ENCODE data around the gene DNMT3L.
"Not testable (repeated sequence)": the region's sequence is repeated elsewhere in the genome, so short reads cannot be mapped to it uniquely, and the experiment has no call there.

DNMT3L gene

DNA sequence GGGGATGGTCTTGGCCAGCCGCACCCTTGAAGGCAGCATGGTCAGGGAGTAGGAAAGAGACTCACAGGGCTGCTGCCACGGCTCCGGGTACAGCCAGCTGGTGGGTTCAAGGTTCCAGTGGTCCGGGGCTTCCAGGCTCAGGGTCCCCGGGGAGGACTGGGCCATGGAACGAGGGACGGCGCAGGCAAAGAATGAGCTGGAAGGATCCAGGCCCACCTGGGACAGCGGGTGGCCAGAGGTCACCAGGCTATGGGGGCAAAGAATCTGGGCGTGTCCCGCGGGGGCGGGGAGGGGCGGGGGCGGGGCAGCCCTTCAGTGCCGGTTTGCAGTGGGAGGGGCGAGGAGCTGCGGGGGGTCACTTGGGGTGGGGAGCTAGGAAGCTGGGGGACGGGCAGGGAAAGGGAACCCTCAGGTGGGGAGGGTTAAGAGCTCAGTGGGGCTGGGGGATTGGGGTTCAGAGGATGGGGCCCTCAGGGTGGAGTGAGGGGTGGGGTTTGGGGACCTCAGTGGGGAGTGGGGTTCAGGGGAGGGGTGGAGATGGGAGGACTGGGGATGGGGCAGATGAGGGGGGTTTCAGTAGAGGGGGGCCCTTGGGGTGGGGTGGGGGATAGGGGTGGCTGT is at the start of gene DNMT3L:
TSS of gene DNMT3L (minus strand) at position 223 of the 621 bp plus-strand sequence. CDS start 638 bp downstream, outside the sequence.
- no peak for DNase-seq

DNA sequence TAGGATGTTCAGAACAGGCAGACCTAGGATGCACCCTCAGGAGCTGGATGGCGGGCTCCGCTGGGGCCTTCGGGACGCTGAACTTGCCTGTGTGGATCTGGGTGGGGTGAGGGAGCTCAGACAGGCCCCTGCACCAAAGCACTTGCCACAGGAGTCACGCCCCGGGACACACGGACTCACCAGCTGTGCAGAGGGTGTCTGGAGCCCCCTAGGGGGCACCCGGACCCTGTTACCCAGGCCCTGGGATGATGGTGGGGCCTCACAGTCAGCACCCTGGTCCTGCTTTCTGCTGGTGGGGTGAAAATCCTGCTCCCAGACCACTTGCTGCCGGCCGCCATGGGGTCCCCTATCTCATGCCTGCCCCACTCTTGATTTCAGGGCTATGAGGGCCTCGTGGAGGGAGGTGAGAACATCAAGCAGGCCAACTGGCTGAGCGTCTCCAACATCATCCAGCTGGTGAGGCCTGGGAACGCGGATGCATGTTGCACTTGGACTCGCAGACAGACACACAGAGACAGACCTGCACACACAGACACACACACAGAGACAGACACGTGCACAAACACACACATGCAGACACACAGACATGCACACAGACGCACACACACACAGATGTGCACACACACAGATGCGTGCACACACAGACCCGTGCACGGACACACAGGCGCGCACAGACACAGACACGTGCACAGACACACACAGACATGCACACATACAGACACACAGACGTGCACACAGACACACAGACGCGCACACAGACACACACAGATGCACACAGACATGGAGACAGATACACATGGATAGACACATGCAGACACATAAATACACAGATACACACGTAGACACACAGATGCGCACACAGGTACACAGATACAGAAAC is 49.2 kb upstream of the DNMT3L start:
- no peak for DNase-seq

DNA sequence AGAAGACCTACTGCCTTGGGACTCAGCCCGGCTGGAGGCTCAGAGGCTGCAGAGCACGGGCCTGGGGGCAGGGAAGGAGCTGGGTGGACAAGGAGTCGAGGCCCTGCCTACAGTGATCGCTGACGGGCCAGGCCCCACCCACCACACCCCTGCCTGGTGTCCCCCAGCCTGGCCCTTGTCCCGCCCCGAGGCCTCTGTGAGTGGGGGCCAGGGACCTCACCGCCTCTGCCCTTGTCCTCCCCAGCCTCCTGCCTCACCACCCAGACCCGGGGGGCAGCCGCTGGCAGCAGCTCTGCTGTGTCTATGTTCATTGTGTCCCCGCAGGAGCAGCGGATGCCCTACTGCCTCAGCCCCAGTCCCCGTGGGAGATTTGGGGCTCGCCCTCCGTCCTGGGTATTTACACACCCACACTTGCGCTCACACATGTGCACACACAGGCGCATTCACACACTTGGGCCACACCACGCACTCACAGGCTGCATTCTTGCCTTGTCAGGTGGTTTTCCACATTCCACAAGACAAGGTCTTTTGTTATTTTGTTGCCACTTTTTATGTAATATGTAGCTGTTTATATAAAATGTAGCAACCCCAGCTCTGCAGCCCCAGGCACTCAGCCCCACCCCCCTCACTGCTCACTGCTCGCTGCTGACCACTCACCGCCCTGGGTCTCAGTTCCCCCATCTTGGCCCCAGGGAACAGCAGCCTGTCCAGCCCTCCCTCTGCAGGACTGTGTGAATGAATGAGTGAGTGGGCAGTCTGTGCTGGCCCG is 45.4 kb upstream of the DNMT3L start:
- no peak for DNase-seq

DNA sequence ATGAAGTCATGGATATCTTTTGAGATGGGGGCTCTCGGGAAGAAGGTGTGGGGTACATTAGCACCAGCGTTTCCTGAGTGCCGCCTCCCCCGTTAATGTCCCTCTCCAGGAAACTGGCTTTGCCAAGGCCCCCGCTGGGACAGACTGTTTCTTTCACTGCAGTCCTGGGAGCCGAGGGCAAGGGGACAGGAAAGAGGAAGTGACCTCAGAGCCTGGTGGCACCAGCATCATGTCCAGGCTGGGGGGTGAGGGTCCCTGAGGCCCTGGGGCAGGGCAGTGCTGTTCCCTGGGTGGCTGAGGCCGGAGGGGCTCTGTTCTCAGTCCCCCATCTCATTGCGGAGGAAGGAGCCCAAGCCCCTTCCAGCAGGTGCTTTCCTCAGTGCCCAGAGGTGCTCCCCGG is 44.0 kb upstream of the DNMT3L start:
- no peak for DNase-seq

DNA sequence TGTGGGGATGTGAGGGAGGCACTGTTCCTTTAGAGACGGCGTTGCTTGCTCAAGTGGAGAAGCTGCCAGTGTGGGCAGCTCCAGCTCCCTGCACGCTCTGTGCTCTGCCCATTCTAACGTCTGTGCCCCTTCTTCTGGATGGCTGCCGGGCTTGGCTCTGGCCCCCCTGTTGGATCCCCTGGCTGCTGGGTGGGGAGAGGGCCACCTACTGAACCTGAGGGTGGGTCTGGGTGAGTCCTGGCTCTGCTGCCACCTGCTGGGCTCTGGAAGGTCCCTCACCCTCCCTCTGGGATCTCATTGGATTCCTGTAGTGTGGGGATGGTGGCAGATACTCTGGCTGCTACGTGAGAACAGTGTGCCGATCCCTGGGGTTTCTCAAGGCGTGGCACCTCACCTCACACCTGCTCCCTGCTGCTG is 43.2 kb upstream of the DNMT3L start:
- no peak for DNase-seq

DNA sequence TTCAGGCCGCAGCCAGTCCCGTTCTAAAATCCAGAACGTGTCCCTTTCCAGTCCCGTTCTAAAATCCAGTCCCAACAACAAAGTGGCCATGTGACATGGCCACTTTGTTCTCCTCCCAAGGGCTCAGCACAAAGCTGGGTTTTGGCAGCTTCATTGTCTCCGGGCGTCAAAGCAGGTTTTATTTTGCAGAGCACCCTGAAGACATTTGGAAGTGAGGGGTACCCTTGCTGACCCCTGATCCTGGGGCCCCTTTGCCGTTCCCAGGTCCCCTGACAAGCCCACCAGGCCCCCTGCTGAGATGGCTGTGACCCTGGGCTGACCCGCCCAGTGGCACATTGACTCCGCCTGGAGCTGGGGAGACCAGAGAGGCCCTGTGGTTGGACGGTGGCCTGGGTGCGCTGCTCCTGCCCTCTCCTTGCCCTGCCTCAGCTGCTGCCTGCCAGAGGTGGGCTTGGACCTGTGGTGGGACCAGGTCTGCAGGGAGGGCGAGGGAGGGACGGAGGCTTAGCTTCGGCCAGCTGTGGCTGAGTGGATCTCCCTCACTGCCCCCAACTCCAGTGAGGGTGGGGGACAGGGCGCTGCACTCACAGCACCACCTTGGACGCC is 42.4 kb upstream of the DNMT3L start:
- no peak for DNase-seq

DNA sequence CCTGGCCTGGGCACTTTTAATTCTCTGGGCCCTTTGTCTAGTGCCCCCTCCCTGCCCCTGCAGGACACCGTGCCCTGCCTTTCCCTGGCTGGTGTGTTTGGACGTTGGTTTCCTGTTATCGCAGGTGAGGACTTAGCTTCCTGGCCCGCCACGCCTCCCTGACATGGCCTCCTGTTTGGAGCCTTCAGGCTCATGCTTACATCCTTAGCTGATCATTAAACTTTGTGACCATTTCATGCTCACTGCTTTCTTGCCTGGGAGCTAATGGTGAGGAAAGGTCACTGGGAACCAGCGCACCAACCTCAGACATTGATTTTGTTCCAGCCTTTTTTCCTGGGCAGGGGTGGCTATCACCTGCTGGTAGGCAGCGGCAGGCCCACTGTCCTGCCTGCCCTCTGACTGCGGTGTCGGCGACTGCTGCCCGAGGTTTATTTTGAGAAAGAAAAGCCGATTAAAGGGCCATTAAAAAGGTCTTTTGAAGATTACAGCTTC is 41.8 kb upstream of the DNMT3L start:
- no peak for DNase-seq

DNA sequence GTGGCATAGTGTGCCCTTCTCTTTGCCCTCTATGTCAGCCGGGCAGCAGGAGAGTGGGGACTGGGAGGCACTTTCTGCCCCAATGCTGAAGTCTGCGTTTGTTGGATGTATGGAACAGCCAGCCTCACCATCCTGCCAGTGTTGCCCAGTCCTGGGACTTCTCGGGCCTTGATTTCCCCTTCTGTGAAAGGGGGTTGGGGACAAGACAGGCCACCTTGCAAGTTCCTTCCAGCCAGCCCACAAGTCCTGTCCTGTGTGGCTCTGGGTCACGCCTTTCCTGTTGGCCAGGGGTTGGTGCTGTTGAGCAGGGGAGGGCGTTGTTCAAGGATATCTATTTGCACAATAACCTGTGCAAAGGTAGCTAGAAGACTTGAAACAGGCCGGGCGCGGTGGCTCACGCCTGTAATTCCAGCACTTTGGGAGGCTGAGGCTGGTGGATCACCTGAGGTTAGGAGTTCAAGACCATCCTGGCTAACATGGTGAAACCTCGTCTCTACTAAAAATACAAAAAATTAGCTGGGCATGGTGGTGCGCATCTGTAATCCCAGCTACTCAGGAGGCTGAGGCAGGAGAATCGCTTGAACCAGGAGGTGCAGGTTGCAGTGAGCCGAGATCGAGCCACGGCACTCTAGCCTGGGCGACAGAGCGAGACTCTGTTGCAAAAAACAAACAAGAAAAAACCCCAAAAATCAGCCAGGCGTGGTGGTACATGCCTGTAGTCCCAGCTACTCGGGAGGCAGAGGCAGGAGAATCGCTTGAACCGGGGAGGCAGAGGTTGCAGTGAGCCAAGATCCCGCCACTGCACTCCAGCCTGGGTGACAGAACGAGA is 41.1 kb upstream of the DNMT3L start:
- DNase-seq: not testable (repeated sequence)

DNA sequence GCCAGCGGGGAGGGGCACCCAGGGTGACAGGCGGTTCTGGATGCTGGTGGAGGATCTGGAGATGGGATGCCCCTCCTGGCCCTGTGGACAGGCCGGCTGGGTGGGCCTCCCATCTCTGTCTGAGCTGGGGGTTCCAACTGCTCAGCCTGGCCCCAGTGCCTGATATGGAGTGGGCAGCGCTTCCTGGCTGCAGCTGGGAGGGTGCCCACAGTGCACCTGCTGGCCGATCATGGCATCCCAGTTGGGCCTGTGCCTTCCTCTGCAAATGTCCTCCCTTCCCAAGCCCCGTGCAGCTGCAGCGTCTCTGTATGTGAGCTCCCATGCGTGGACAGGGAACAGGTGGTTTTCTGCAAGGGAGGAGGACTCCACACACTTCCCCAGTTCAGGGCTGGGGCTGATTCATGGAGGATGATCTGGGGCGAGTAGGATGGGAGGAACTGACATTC is 40.3 kb upstream of the DNMT3L start:
- DNase-seq: no peak

DNA sequence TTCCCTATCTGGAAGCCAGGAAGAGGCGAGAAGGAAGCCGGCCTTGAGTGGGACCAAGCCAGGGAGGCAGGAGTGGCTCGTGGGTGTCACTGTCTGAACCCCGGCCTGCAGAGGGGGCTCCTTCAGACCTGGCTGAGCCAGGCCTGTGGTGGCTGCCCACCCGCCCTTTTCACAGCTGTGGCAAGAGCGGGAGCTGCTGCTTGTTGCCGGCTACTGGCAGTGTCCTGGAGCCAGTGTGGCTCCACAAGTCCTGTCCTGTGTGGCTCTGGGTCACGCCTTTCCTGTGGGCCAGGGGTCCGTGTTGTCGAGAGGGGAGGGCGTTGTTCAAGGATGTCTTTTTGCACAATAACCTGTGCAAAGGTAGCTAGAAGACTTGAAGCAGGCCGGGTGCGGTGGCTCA is 39.4 kb upstream of the DNMT3L start:
- no peak for DNase-seq

DNA sequence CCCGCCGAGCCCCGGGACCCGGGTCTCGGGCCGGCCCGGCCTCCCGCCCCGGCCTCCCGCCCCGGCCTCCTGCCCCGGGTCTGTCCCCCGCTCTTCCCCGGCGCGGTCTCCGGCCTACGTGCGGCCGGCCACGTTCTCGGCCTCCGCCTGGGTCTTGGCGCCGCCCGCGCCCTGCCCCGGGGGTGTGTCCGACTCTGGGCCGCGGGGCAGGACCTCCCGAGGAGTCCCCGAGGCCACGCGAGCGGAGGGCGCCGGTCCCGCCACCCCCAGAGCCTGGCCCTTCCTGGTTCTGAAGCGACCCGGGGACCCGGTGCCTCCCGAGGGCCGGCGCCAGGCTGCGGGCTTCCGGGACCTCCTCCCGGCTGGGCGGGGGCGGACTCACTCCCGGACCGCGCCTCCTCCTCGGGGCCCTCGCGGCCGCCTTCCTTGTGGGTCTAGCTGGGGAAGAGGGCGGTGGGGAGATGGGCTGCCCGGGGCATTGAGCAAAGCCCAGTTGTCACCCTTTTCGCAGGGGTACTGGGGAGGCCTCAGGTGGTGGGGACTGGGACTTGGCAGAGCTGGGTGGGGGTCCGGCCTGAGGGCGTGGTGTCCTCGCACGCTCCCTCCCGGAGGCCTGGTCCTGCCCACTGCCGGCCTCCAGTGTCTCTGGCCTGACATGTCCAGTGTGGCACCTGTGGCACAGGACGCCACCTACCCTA is 38.7 kb upstream of the DNMT3L start:
- DNase-seq: peak; percentile 26

DNA sequence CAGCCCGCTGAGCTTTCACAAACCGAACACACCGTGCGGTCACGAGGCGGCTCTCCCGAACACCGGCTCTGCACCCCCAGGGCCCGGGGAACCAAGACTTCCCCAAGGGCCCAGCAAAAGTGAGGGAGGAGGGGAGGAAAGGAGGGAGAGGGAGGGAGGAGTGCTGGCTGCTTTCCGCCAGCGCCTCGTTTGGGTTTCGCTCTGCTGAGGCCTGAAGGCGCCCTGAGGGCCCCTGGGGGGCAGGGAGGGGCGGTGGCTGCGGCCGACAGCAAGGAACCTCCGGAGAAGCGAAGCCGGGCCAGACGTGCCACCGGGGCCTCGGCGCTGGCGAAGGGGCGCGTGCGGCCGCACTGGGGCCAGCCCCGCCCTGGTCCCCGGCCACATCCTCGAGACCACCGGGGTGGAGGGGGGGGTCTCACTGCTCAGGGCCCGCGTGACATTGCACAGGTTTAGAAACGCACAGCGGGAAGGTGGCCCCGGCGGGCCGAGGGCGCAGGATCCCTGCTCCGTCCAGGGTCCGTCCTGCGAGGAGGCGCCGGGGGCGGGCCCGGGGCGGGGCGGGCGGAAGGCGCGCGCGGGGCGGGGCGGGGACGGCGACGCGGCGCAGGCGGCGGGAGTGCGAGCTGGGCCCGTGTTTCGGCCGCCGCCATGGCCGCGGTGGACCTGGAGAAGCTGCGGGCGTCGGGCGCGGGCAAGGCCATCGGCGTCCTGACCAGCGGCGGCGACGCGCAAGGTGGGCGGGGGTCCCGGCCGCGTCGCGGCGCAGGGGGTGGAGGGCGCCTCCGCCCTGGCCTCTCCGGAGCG is 38.0 kb upstream of the DNMT3L start, which contains the start of gene PFKL:
TSS of gene PFKL (plus strand) at position 596 of the 804 bp plus-strand sequence. CDS start at position 649, 53 bp downstream.
- DNase-seq: no peak

DNA sequence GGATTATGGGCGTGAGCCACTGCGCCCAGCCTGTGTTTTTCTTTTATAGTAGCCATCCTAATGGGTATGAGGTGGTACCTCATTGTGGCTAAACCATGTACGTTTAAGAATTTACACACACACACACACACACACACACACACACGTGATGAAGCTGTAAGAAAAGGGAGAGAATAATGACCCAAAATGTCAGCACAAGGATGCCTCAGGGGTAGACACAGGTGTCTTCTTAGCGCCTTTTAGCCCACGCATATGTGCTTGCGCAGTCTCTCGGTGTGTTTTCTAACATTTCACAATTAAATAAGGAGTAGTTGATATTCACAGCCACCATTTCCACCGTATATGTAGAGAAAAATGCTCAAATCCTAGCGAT is 37.4 kb upstream of the DNMT3L start:
- peak; percentile 49 for DNase-seq

DNA sequence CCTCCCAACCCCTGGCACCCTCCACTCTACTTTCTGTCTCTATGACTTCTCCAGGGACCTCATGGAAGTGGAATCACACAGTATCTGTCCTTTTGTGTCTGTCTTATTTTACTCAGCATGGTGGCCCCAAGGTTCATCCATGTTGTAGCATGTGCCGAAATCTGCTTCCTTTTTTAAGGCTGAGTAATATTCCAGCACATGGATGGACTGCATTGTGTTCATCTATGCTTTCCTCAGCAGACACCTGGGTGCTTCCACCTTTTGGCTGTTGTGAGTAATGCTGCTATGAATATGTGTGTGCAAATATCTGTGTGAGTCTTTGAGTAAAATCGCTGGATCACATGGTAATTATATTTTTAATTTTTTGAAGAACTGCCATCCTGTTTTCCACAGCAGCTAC is 36.6 kb upstream of the DNMT3L start:
- DNase-seq: no peak

DNA sequence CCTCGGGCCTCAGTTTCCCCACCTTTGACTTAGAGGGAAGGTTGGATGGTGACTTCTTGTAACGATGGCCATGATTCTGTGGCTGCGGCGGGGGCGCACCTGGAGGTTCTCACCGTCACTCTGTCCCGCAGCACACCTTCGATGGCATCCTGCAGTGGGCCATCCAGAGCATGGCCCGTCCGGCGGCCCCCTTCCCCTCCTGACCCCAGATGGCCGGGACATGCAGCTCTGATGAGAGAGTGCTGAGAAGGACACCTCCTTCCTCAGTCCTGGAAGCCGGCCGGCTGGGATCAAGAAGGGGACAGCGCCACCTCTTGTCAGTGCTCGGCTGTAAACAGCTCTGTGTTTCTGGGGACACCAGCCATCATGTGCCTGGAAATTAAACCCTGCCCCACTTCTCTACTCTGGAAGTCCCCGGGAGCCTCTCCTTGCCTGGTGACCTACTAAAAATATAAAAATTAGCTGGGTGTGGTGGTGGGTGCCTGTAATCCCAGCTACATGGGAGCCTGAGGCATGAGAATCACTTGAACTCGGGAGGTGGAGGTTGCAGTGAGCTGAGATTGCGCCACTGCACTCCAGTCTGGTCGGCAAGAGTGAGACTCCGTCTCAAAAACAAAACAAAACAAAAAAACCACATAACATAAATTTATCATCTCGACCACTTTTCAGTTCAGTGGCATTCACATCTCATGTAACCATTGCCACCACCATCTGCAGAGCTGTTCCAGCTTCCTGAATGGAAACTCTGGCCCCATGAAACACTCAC is 36.0 kb upstream of the DNMT3L start:
- DNase-seq: peak; percentile 79

DNA sequence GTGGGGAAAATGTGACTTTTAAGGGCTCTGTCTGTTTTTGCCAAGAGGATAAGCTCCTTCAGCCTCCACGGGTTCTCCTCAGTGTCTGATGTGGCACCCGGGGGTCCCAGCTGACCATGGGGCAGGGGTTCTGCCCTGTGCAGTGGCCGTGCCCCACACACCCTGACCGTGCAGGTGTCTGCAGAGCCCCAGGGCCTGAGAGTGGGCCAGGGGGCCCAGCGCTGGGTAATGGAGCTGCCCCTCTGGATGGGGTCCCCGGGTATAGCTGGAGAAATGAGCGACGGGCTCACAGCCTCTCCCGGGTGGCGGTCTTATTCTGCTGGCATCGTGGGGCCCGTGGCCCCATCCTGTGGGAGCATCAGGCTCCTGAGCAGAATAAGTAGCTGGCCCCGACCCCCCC is 35.2 kb upstream of the DNMT3L start:
- no peak for DNase-seq

DNA sequence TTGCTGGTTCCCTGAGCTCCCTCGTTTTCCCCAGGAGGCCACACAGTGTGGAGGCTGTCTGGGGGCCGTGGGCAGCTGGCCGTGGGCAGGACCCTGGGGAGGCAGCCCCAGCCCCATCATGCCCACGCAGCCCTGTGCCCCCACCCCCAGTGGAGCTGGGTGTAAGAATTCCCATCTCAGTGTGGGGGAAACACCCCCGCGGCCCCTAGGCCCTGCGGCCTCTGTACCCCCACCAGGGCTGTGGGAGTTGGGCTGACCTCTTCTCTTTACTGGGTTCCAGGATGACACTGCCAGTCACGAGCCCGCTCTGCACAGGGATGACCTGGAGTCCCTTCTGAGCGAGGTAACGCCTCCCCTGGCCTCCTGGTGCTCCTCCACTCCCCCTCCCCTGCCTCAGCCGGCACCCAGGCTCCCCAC is 34.4 kb upstream of the DNMT3L start:
- no peak for DNase-seq

DNA sequence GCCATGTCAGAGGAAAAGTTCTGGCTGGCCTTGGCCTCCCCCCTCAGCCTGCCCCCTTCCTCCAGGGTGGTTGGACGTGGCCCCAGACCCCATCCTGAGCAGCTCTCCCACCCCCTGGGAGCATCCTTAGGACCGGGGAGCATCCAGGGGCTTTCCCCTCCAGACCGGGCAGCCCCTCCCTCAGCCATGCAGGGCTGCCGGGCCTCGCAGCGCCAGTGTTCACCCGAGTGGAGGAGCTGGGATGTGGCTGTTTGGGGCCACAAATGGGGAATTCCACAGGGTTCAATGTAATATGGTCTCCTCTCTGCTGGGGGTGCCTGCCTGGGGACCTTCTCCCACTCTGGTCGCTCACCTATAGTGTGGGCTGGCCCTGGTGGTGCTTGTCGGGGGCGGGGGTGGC is 33.9 kb upstream of the DNMT3L start:
- no peak for DNase-seq

DNA sequence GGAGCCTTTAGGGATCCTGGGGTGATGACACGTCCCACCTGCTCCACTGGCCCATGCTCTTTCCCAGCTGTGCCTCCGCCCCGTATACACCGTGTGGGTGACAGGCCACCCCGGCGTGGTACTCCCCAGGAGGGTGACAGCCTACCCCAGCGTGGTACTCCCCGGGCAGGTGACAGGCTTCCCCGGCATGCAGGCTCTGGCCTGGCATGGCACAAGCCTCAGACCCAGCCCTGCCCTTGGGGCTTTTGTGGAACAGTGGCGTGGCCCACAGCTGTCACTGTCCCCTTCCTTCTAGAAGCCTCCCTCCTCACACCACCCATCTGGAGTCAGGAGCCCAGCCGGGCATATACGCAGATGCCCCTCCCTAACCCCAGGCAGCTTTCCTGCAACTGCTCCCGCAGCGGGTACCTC is 33.5 kb upstream of the DNMT3L start:
- no peak for DNase-seq
